ENCODE measurements around the gene ME1. TPM values are rescaled to one million over a fixed set of nuclear protein-coding genes. Genes with fewer than 3 reads are reported as not detected.

ME1 gene
- total RNA-seq, 1 experiment from 2014 or later = 7.8 TPM

- Histone ChIP-seq H4K5ac (ENCODE audit: insufficient read length, low read depth, low read length) (no peak overlapping the region), H2AK5ac (ENCODE audit: insufficient read length, low read length) (no peak overlapping the region), H3K27me3 (ENCODE audit: insufficient read depth, low read length) (no peaks in the 10 kb centered on the region), H2BK5ac (ENCODE audit: insufficient read length, low read length) (no peak overlapping the region), H4K91ac (ENCODE audit: insufficient read length, low read depth, low read length) (no peak overlapping the region), H2BK20ac (ENCODE audit: low read depth, low read length, poor library complexity, severe bottlenecking) (no peak overlapping the region), H3K4ac (ENCODE audit: low read depth, low read length) (no peak overlapping the region), H3K4me1 (ENCODE audit: insufficient read depth, low read length) (no peaks in the 10 kb centered on the region), H3K79me2 (ENCODE audit: insufficient read depth, low read length) (no peaks in the 10 kb centered on the region), H3K79me1 (ENCODE audit: insufficient read depth, low read depth, low read length, poor library complexity, severe bottlenecking) (no peaks in the 10 kb centered on the region), H3K23me2 (ENCODE audit: insufficient read length, low read depth, low read length, poor library complexity, severe bottlenecking) (no peaks in the 10 kb centered on the region), H3K9ac (ENCODE audit: extremely low read depth, insufficient read length, low read length) (no peak overlapping the region), H3T11ph (ENCODE audit: low read length) (no peak overlapping the region), H2BK15ac (ENCODE audit: low read depth, low read length) (no peak overlapping the region), H3K4me2 (ENCODE audit: insufficient read depth, insufficient read length, low read length) (no peak overlapping the region), H3K27ac (ENCODE audit: insufficient read length, low read depth, low read length) (no peak overlapping the region), H4K20me1 (ENCODE audit: control insufficient read depth, insufficient read depth, insufficient read length) (no peaks in the 10 kb centered on the region), H3K9me3 (ENCODE audit: control insufficient read depth, low read depth, low read length) (no peaks in the 10 kb centered on the region), H4K8ac (replicated peaks; ENCODE audit: insufficient read length, low read depth, low read length) (no peak overlapping the region), H3K18ac (ENCODE audit: insufficient read length, low read depth, low read length) (no peak overlapping the region), H3K14ac (ENCODE audit: insufficient read depth, low read length) (no peak overlapping the region), H2AFZ (ENCODE audit: low read length) (no peak overlapping the region), H3K56ac (ENCODE audit: insufficient read length, low read depth, low read length) (no peak overlapping the region), H2BK120ac (ENCODE audit: low read depth, low read length, poor library complexity, severe bottlenecking) (no peak overlapping the region), H3K23ac (ENCODE audit: insufficient read length, low read depth, low read length) (no peak overlapping the region), H2BK12ac (ENCODE audit: insufficient read length, low read depth, low read length) (no peak overlapping the region)
- WGBS (ENCODE audit: extremely low coverage, insufficient read length, low lambda C conversion rate) = no CpG with 5 or more reads among the region's 4 CpGs
- Mint-ChIP-seq H3K9me3 (no peaks in the 10 kb centered on the region; a peak in 1 of 5 replicates), H3K27ac (peak overlapping the region in 1 of 3 experiments; percentile 60; a peak in 1 of 7 replicates), H3K4me3 (no peak overlapping the region), H3K36me3 (ENCODE audit: insufficient read depth in 1 of 3, low read depth in 3 of 3) (no peaks in the 10 kb centered on the region), H3K27me3 (ENCODE audit: low read depth) (no peaks in the 10 kb centered on the region), H3K4me1 (peaks cover 7% of the 10 kb centered on the region in 2 experiments; a peak in 3 of 4 replicates)
- no peak for TF ChIP-seq CTCF (conservative IDR thresholded peaks at IDR 0.05)
- DNase-seq = no peak
Measured at GRCh38 chr6:83474309-83474708, 43.5 kb upstream of the ME1 start.
